Endothelial cell of hepatic sinusoid (primary cell): ENCODE results near the gene EIF1AD.
"Not testable (repeated sequence)": the region's sequence is repeated elsewhere in the genome, so short reads cannot be mapped to it uniquely, and the experiment has no call there.

Source experiments
- in situ Hi-C: cut with HindIII; loops from 2 replicates; pipeline ENCODE4 v1.10.0; 2017; ENCODE audit warnings: low sequenced_read_pairs

Gene EIF1AD

DNA sequence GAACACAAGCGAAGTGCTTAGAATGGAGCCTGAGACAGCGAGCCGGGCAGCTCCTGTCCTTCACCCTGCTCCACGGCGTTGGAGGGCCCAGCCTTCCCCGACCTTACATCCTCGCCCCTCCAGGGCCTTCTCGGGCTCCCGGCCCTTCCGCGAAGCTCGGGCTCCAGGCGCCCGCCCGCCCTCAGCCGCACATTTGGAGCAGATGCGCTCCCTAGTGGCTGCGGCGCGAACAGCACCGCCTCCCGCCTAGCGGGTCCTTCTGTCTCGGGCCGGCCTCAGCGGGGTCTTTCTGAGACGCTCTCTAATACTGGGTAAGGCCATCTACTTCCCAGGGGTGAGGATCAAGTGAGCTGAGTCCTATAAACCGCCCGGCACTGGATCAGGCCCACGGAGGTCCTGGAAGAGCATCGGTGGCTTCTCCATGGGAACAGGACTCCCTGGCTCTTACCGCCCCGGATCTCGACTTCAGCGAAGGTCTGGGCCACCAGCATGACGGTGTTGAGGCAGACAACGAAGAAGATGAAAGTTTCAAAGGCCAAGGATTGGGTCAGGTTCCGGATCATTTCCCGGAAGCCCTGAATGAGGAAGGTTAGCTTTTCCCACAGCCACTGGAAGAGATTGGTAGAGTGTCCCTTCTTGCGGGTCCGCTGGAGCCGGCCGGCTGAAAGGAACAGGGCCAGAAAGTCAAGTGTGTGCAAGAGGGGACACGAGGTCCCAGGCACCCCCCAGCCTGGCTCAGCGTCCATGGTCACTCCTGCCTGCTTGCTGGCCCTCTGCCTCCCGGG, 20.6 kb upstream of the EIF1AD start:
- in situ Hi-C loops, result no loop called here

GRCh38 chr11:66020618-66021357, 18.8 kb upstream of the EIF1AD start:
- in situ Hi-C loops, result no loop called here

DNA sequence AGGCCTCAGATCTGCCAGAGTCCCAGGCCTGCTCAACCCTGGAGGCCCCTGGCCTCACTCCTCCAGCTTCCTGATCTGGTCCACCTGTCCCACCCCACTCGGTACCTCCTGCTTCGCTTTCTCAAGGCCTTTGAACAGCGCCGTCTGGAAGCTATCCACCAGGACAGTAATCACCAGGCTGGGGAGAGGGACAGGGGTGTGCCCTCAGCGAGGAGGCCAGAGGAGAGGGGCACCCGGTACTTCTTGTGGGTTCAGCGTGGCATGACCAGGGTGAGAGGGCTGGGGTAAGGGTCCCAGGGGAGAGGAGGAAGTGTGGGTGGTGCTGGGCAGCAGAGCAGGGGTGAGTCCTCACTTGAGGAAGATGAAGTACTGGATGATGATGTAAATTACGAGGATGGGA, 18.3 kb upstream of the EIF1AD start:
- in situ Hi-C loops, result no loop called here

DNA sequence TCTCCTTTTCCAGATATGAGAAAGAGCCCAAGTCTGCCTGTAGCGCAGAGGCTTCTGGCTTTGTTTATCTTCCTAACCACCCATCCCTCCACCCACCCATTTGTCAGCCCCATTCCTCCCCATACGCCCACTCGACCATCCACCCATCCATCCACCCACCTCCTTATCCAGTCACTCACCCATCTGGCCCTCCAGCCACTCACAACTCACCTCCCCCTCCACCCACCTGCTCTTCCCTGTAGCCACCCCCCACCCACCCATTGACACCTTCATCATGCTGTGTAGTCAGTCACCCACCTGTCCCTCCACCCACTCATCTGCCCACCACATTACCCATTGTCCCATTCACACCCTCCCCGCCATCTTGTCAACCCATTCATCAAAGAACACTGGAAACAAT, 15.4 kb upstream of the EIF1AD start:
- in situ Hi-C loops, result no loop called here

- in situ Hi-C loops, result no loop called here
Measured at GRCh38 chr11:66016793-66017177, 14.8 kb upstream of the EIF1AD start.

GRCh38 chr11:66015936-66016792, 14.2 kb upstream of the EIF1AD start:
- in situ Hi-C loops, result no loop called here

DNA sequence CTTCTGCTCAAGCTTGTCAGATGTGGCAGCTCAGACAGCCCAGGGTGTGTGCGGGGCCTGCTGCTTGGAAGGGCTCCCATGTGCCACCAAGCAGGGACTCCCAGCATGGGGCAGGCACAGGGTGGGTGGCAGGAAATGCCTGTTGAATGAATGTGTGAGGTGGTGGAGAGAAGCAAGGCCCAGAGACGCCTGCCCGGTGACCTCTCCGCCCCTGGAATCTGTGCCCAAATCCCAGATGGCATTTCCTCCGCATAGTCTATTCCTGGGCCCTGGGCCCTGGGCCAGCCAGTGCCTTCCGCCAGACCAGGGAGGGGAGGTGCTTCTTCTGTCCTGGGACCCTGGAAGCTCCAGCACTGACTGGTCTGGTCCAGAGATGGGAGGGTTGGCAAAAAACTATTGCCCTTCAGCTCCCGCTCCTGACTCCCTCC, 13.5 kb upstream of the EIF1AD start:
- in situ Hi-C loops, result no loop called here

GRCh38 chr11:66014804-66015453, 13.0 kb upstream of the EIF1AD start:
- in situ Hi-C loops, result no loop called here

DNA sequence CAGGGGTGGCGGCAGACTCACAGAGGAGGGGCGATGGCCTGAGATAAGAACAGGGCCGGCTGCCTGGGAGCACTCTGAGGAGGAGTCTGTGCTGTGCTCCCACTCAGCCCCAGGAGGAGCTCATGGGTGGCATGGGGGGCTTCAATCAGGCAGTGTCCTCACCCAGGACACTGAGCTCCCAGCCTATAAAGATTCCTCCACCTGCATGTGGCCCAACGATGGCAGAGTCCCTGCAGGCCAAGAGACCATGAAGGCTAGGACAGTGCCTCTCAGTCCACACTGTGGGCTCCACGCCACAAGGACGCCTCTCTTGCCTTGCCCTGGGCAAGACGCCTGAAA, 11.8 kb upstream of the EIF1AD start:
- in situ Hi-C loops, result no loop called here

- in situ Hi-C loops, result no loop called here
Measured at GRCh38 chr11:66012946-66013761, 11.2 kb upstream of the EIF1AD start.

GRCh38 chr11:66012371-66012945, 10.5 kb upstream of the EIF1AD start:
- in situ Hi-C loops, result no loop called here

DNA sequence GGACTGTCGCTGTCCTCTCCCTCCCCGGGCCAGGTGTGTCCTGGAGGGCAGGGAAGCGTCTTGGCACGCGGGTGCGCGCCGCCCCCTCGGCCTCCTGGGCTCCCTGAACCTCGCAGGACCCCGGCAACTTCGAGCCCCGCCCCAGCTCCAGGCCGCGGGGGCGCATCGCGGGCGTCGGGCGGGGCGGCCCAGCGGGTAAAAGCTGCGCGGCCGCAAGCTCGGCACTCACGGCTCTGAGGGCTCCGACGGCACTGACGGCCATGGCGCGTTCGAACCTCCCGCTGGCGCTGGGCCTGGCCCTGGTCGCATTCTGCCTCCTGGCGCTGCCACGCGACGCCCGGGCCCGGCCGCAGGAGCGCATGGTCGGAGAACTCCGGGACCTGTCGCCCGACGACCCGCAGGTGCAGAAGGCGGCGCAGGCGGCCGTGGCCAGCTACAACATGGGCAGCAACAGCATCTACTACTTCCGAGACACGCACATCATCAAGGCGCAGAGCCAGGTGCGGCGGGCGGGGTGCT, 9.9 kb upstream of the EIF1AD start, which contains the start of gene CST6:
Gene CST6, plus strand, starts transcription at position 224 of the 519 bp plus-strand sequence. Its CDS starts 37 bp downstream, at position 261.
- in situ Hi-C loops, result no loop called here

DNA sequence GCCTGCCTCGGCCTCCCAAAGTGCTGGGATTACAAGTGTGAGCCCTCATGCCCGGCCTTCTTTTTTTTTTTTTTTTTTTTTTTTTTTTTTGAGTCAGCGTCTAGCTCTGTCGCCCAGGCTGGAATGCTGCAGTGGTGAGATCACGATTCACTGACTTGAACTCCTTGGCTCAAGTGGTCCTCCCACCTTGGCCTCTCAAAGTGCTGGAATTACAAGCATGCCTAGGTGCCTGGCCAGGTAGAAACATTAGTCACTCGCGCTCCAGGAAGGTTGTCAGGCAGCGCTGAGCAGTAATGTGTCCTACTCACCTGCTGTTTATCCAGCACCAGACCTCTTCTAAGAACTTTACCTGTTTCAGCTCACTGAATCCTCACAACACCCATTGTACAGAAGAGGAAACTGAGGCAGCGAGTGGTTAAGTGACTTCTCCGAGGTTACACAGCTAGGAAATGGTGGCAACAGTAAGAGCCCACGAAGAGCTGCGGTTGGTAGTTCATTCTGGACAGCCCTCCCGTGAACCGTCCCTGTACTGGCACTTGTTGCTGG, 9.4 kb upstream of the EIF1AD start:
- in situ Hi-C loops, result no loop called here

GRCh38 chr11:66010036-66010435, 8.1 kb upstream of the EIF1AD start:
- in situ Hi-C loops, result not testable (repeated sequence)

DNA sequence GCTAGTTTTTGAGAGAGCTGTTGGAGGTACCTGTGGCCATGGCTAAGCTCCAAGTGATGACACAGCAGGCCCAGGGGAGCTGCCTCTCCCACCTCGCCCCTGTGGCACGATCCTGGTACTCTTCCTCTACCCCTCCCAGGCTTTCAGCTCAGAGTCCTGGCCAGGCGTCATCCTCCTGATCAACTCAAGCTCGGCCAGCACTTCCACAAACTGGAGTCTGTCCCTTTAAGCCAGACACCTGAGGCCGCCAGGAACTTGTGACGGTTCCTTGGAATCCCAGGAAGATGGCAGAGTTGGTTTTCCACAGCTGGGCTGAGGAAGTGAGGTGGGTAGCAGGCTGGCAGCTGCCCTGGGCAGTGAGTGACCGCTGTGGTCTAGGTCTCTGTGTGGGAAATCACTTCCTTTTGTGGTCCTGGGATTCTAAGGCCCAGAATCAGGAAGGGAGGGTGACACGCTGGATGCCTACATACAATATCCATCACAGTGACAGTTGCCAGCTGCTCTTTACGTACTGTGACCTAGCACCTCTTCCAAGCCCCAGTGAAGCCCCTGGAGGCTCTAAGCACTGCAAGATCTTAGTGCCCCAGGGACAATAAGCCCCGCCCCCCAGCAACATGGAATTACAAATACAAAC, 6.6 kb upstream of the EIF1AD start:
- in situ Hi-C loops, result no loop called here

DNA sequence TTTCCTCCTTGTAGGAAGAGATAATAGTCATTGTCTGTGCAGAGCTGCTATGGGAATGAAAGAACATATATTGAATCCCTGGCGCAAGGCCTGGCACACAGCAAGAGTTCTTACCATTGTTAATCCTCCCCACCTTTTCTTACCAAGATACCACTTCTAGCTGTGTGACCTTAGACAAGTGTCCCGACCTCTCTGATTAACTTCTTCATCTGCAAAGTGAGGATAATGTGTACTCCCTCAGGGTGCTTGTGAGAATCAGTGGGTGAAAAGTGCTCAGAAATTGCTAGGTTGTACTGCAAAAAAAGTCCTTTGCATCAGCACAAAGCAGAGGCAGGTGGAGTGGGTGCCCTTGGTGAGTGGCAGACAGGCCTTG, 6.1 kb upstream of the EIF1AD start:
- in situ Hi-C loops, result no loop called here

GRCh38 chr11:66007201-66007634, 5.3 kb upstream of the EIF1AD start:
- in situ Hi-C loops, result no loop called here

GRCh38 chr11:66006891-66007176, 4.9 kb upstream of the EIF1AD start:
- in situ Hi-C loops, result no loop called here
